SHP77 (cell line): ENCODE data around the gene ZNF446.
"Not testable (repeated sequence)": the region's sequence is repeated elsewhere in the genome, so short reads cannot be mapped to it uniquely, and the experiment has no call there.

Experiments used
- DNase-seq, 2 experiments: peaks; one replicate each; lab custom pipeline; 2025; lab: John Stamatoyannopoulos, UW

The ZNF446 gene

DNA sequence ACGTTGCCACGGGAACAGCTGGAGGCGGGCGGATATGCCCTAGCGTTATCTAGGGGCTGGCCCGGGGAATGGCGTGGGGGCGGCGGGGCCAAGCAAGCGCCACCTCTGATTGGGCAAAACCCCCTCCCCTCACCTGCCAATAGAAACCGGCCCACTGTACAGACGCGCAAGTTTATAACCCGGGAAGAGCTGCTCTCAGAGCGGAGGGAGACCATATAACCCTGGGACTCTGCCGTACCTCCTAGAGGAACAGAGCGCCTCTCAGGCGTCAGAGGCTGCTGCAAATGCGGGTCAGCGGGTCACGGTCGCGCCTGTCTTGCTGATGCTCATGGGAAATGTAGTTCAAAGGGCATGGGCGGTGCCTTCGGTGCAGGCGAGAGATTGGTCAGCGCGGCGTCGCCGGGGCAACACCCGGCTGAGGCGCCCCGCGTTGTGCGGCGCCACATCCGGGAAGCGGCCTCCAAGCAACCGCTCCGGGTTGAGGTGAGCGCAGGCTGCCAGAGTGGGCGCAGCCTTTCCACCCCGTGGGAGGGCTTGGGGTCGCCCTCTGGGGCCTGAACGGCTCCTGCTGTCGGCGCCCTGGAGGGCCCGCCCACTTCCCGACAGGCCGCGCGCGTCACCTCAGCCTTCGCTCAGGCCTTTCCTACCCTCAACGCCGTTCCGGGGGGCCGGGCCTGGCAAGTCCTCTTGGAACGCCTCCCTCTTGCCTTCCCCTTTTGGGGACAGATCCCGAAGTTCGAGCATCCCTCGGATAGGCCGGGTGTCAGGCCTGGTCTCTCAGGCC lies at the start of gene ZNF446:
Gene ZNF446, plus strand, starts transcription at position 639 of the 784 bp plus-strand sequence. CDS start 867 bp downstream, outside the sequence.
- peak; percentile 95 to 96 for DNase-seq

DNA sequence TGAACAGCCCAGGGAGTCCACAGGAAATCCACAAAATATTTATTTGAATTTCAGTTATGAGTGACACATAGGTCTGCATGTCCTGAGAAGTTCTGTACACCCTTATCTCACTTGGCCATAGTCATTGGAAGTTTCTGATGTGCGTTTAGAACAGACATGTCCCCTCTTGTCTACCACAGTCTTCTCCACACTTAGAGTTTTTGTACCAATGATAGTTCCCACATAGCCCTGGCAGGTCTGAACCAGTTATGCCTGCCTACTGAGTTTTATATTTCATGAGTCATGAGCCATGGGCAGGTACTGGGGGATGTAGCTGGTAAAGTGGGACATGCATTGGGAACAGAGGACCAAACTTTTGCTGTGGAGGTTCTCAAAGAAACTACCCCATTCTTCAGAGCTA lies 47.5 kb upstream of the ZNF446 start:
- DNase-seq = no peak

GRCh38 chr19:58429745-58430144 lies 46.4 kb upstream of the ZNF446 start:
- no peak for DNase-seq

DNA sequence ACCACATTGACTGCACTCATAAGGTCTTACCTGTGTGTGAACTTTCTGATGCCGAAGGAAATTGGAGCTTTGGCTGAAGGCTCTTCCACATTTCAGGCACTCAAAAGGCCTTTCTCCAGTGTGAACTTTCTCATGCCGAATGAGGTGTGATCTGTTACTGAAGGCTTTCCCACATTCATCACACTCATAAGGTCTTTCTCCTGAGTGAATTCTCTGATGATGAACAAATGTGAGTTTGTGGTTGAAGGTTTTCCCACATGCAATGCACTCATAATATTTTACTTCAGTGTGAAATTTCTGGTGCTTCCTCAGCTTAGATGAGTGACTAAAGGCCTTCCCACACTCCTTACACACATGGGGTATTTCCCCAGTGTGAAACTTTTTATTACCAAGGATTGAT lies 41.9 kb upstream of the ZNF446 start:
- no peak for DNase-seq

GRCh38 chr19:58439576-58440554 lies 36.3 kb upstream of the ZNF446 start, which contains the start of gene ZNF132:
TSS of gene ZNF132 (minus strand) at chr19:58440153. CDS start at chr19:58439821, 332 bp downstream.
- no peak for DNase-seq

- no peak for DNase-seq
Observed at GRCh38 chr19:58440556-58440955, 35.6 kb upstream of the ZNF446 start.

GRCh38 chr19:58442986-58443385 lies 33.2 kb upstream of the ZNF446 start:
- DNase-seq = not testable (repeated sequence)

DNA sequence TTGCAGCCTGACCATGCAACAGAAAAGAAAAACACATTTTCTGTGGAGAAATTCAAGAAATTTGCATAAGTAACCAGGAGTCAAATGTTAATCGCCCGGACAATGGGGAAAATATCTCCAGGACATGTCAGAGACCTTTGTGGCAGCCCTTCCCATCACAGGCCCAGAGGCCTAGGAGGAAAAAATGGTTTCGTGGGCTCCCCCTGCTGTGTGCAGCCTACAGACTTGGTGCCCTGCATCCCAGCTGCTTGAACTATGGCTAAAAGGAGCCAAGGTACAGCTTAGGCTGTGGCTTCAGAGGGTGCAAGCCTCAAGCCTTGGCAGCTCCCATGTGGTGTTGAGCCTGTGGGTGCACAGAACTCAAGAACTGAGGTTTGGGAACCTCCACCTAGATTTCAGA lies 27.3 kb upstream of the ZNF446 start:
- not testable (repeated sequence) for DNase-seq

GRCh38 chr19:58449980-58450379 lies 26.2 kb upstream of the ZNF446 start:
- DNase-seq = not testable (repeated sequence)

- no peak for DNase-seq
Observed at GRCh38 chr19:58450856-58451357, 25.2 kb upstream of the ZNF446 start.

GRCh38 chr19:58451358-58452101 lies 24.6 kb upstream of the ZNF446 start, which contains the start of gene ZNF324B:
TSS of gene ZNF324B (plus strand) at chr19:58451622. CDS start at chr19:58453702, 2,080 bp downstream.
- peak; percentile 96 for DNase-seq

DNA sequence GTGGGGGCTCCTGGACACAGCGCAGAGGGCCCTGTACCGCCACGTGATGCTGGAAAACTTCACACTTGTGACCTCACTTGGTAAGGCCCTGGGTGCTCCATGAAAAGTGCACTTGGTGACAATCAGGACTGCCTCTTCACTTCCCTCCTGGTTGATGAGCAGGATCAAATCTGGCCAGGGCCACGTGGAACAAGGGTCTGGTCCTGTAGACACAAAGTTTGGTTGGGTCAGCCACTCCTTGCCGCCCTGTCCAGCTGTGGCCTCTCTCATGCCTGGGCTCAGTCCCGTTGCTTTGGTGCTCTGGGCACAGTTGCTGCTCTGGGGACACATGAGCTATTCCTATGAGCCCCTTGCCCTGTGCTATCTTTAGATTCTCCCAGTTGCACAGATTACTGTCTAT lies 22.4 kb upstream of the ZNF446 start:
- DNase-seq = no peak

DNA sequence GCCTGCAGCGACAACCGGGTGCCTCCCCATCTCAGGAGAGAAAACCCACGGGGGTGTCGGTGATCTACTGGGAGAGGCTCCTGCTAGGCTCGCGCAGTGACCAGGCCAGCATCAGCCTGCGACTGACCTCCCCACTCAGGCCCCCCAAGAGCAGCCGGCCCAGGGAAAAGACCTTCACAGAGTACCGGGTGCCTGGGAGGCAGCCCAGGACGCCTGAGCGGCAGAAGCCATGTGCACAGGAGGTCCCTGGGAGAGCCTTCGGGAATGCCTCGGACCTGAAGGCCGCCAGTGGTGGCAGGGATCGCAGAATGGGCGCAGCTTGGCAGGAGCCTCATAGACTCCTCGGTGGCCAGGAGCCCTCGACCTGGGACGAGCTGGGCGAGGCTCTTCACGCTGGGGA lies 20.8 kb upstream of the ZNF446 start:
- DNase-seq = no peak

- DNase-seq = no peak
Observed at GRCh38 chr19:58456111-58456510, 20.0 kb upstream of the ZNF446 start.

GRCh38 chr19:58460039-58460438 lies 16.1 kb upstream of the ZNF446 start:
- DNase-seq = no peak

DNA sequence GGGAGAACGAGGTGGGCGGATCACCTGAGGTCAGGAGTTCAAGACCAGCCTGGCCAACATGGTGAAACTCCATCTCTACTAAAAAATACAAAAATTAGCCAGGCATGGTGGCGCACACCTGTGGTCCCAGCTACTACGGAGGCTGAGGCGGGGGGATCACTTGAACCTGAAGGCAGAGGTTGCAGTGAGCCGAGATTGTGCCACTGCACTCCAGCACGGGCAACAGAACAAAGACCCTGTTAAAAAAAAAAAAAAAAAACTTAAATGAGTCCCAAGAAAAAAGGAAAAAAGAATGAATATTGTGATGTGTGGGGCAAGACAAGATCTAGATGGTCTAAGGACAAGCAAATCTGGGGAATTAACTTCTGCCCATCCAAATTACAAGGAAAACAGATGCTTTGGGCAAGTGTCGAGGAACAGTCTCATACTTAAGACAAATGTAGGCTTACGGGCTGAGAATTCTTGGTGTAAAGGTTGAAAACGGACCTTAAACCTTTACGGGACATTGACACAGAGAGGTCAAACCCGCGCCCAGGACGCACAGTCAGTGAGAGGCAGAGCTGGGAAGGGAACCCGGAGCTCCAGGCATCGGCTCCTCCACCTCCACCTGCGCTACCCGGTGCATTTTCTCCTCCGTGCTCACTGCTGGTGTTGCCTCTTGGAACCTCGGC lies 9.9 kb upstream of the ZNF446 start:
- DNase-seq = no peak

DNA sequence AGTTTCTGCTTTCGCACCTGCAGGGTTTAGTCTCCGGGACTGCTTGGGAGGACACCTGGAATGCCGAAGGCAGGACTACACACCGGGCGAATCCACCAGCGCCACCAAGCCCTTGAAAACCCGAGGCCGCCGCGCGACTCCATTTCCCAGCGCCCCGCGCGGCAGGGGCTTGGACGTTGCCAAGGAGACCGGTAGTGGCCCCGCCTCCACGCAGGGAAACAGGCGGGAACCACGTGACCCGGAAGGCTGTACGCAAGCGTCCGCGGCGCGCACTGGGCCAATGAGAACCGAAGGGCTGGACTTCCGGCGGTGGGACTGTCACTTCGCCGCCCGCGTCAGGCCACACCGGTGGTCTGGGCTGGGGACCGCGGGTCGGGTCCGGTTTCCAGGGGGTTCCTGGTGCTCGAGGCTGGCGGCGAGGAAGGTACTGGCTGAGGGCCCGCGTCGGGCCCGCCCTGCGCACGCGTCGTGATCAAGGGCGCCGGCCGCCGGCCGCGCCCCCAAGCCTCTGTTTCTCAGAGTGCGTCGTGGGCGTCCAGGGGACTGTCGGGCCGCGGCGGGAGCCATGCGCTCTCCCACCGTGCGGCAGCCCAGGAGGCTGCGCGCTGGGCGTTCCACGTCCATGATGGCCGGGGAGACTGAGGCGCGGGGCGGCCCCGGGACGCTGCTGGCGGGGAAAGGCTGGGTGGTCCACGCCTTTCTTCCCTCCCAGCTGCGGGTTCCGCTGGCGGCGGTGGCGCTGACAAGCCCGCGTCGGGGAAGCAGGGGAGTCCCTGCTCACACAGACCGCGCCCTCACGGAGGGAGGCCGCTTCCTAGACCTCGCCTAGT lies 9.2 kb upstream of the ZNF446 start, which contains the start of gene ZNF324:
Gene ZNF324, plus strand, starts transcription at position 321 of the 830 bp plus-strand sequence. CDS start 2,106 bp downstream, outside the sequence.
- peak; percentile 97 for DNase-seq

DNA sequence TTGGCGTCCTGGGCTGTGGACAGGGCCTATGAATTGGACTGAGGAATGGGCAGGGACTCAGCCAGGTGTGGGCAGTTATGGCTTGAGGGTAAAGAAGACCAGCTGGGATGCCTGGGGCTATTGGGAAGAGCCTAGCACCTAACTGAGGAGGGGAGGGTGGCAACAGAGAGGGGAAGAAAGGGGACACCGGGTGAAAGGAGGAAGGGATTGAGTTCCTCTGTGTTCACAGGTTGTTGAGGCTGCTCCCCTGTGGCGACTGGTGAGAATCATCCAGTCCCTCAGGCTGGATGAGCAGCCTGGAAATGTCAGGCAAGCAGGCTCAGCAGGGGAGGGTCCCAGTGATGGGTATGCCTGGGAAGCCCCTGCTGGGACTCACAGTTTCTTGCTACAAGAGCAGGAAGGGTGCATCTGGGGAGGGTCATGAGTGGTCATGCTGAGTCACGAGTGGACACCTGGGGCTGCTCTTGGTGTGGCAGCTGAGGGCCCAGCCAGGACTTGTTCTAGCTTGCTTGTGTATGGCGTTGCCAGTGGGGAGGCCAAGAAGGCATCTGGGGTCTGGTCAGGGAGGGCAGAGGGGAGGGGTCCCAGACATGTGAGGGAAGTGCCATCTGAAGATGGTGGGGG lies 7.8 kb upstream of the ZNF446 start:
- DNase-seq = no peak

- no peak for DNase-seq
Observed at GRCh38 chr19:58469241-58470013, 6.7 kb upstream of the ZNF446 start.
